HepG2 (cell line): Measurements from ENCODE around the gene TRAPPC3. TPM values are rescaled to one million over a fixed set of nuclear protein-coding genes. Genes with fewer than 3 reads are reported as not detected.
A peak's percentile ranks its signal among the peaks of the same experiment; 100 is the strongest.

Source experiments
- ATAC-seq: fragments of 200-7000 bp; cut with Tn5 transposase; 3 replicates; pipeline ENCODE4 v1.9.1; 2020; ENCODE audit warnings: mild to moderate bottlenecking, moderate library complexity
- BruUV-seq: library from RNA; stranded (reverse); fragments of 400-500 nt; replicated peaks from 2 replicates; lab custom pipeline; 2021; lab: Mats Ljungman, UMichigan
- CTCF ChIA-PET: fragments of 300-600 bp; formaldehyde crosslinking; extraction: SDS; loops from one replicate; lab custom pipeline; 2021; ENCODE audit warnings: low total read pairs, inconsistent platforms, low intra/inter-chr PET ratio; lab: Yijun Ruan, JAX
- POLR2A ChIA-PET: fragments of 350-600 bp; sonication (Branson Sonifier 250); formaldehyde crosslinking; loops from one replicate; lab custom pipeline; 2020; ENCODE audit warnings: antibody characterized with exemption, inconsistent platforms; lab: Yijun Ruan, JAX
- DNase-seq: peaks from one replicate; pipeline ENCODE4 v3.0.0-alpha.2; 2015; ENCODE audit warnings: low spot score
- FAIRE-seq: peaks from 3 replicates; lab custom pipeline; 2011; peaks lifted over from hg19 to GRCh38; lab: Jason Lieb, UNC
- H2AFZ ChIP-seq: one replicate; pipeline ENCODE4 v1.6.1; 2011; ENCODE audit warnings: low read length, inconsistent platforms
- H3K27ac ChIP-seq: fragments of 300-600 bp; 3 replicates; pipeline ENCODE4 v1.8.0; 2011; ENCODE audit warnings: mixed run types, mild to moderate bottlenecking, mixed read lengths, low read length, inconsistent platforms; ENCODE audit not compliant: insufficient read depth; ENCODE audit errors: extremely low read length
- H3K27me3 ChIP-seq, 2 experiments: fragments of 200-600 bp in 1 of 2; 2 replicates in 1 of 2; 3 replicates in 1 of 2; pipeline versions ENCODE4 v1.6.0 to v1.8.0; 2011; ENCODE audit warnings: low read length in 2 of 2, mild to moderate bottlenecking in 2 of 2, moderate library complexity in 2 of 2, inconsistent platforms in 1 of 2; ENCODE audit not compliant: insufficient read depth in 2 of 2, control insufficient read depth in 1 of 2
- H3K36me3 ChIP-seq, 2 experiments: fragments of 200-600 bp in 1 of 2; replicated peaks in 1 of 2; 2 replicates in 1 of 2; 3 replicates in 1 of 2; pipeline versions ENCODE4 v1.5.1 to v1.8.0; 2011; ENCODE audit warnings: low read length in 2 of 2, inconsistent platforms in 1 of 2; ENCODE audit not compliant: insufficient read depth in 2 of 2, control insufficient read depth in 1 of 2
- H3K4me1 ChIP-seq: 2 replicates; pipeline ENCODE4 v1.5.1; 2012; ENCODE audit warnings: low read length, inconsistent platforms; ENCODE audit not compliant: insufficient read depth
- H3K4me2 ChIP-seq: 2 replicates; pipeline ENCODE4 v1.6.0; 2011; ENCODE audit warnings: low read depth, low read length, inconsistent platforms
- H3K4me3 ChIP-seq, 3 experiments: fragments of 200-600 bp in 1 of 3; sonication (generic), shearing (Covaris generic) in 1 of 3; replicated peaks in 1 of 3; 2 replicates each; pipeline ENCODE4 v1.5.1; 2011 to 2016; ENCODE audit warnings: low read length in 3 of 3, inconsistent platforms in 2 of 3, low read depth in 2 of 3, mild to moderate bottlenecking in 2 of 3, control low read depth in 1 of 3, mixed read lengths in 1 of 3; ENCODE audit not compliant: insufficient read depth in 1 of 3
- H3K79me2 ChIP-seq: one replicate; pipeline ENCODE4 v1.6.1; 2011; ENCODE audit warnings: low read length, inconsistent platforms; ENCODE audit not compliant: insufficient read depth
- H3K9ac ChIP-seq: 2 replicates; pipeline ENCODE4 v1.6.0; 2011; ENCODE audit warnings: mild to moderate bottlenecking, low read depth, low read length, inconsistent platforms; ENCODE audit not compliant: insufficient read depth
- H3K9me3 ChIP-seq: 2 replicates; pipeline ENCODE4 v1.5.1; 2012; ENCODE audit warnings: mild to moderate bottlenecking, low read length
- H4K20me1 ChIP-seq: 2 replicates; pipeline ENCODE4 v1.6.0; 2011; ENCODE audit warnings: inconsistent platforms, mild to moderate bottlenecking, low read length, moderate library complexity; ENCODE audit not compliant: insufficient read depth
- ATF4 ChIP-seq, 2 experiments: fragments of 450-650 bp in 1 of 2; sonication (generic) in 1 of 2; formaldehyde crosslinking; IDR thresholded peaks; 2 replicates each; pipeline versions ENCODE4 v1.5.0 to v1.8.0; 2020 to 2022; ENCODE audit warnings: mild to moderate bottlenecking in 1 of 2, missing genetic modification reagents in 1 of 2
- HNRNPLL ChIP-seq: fragments of 200-400 bp; formaldehyde crosslinking; IDR thresholded peaks from 2 replicates; pipeline ENCODE4 v1.6.1; 2017; ENCODE audit warnings: mild to moderate bottlenecking, low read depth, low read length; ENCODE audit not compliant: poor library complexity, severe bottlenecking
- SP5 ChIP-seq: IDR thresholded peaks from 2 replicates; pipeline ENCODE4 v1.6.1; 2016; ENCODE audit warnings: low read depth, borderline replicate concordance
- YEATS2 ChIP-seq: sonication (generic); formaldehyde crosslinking; IDR thresholded peaks from 2 replicates; pipeline ENCODE4 v1.4.0; 2020; ENCODE audit warnings: missing genetic modification reagents, borderline replicate concordance
- ZNF274 ChIP-seq: sonication (generic); formaldehyde crosslinking; IDR thresholded peaks from 2 replicates; pipeline ENCODE4 v1.5.1; 2020; ENCODE audit warnings: mild to moderate bottlenecking, missing genetic modification reagents
- ZNF281 ChIP-seq: sonication (generic); formaldehyde crosslinking; IDR thresholded peaks from 2 replicates; pipeline ENCODE4 v1.4.0; 2020; ENCODE audit warnings: missing genetic modification reagents, borderline replicate concordance
- ZNF768 ChIP-seq: sonication (generic); formaldehyde crosslinking; IDR thresholded peaks from 2 replicates; pipeline ENCODE4 v1.4.0; 2020; ENCODE audit warnings: missing genetic modification reagents
- WGBS: methylation state at CpG from one replicate; pipeline ENCODE4 v1.1.6; 2017; ENCODE audit warnings: low lambda C conversion rate; 5-methylcytosine and 5-hydroxymethylcytosine counted together
- in situ Hi-C: cut with HindIII; loops from 2 replicates; pipeline ENCODE4 v1.10.0; 2017; ENCODE audit warnings: low pct_unique_long_range_greater_than_20kb; ENCODE audit not compliant: extremely low pct_ligation_motif_present
- intact Hi-C: fragments of 100-400 bp; cut with micrococcal nuclease; formaldehyde crosslinking; loops from one replicate; pipeline ENCODE4 v1.10.0; 2022; ENCODE audit not compliant: unreplicated experiment
- polyA plus RNA-seq, 8 experiments: library from polyadenylated mRNA; depleted of rRNA in 3 of 8; stranded (reverse) in 7 of 8; unstranded in 1 of 8; fragments of >200 nt; fragmentation: Illumina TruSeq in 4 of 8; extraction: Trizol in 4 of 8; gene quantifications; 2 replicates each; pipeline versions ENCODE4 v1.2.1 to v1.2.3, GENCODE V29; 2011 to 2016; ENCODE audit warnings: low read depth in 4 of 8, missing spikeins in 1 of 8, mixed read lengths in 1 of 8; ENCODE audit not compliant: insufficient read depth in 1 of 8
- total RNA-seq, 5 experiments: library from RNA; depleted of rRNA; stranded (reverse); fragments of >200 nt; fragmentation: Illumina TruSeq; extraction: Trizol; gene quantifications; 2 replicates each; pipeline ENCODE4 v1.2.3, GENCODE V29; 2016; ENCODE audit warnings: low read depth in 1 of 5

TRAPPC3 gene
- total and polyA plus RNA-seq, 2 of the 13 experiments (the other 11 are each of a cell fraction or from before 2014, with no cell fraction given), result 53.7 to 62.4 TPM

GRCh38 chr1:36128126-36128904, 21.0 kb downstream of the TRAPPC3 start:
- no peak for ATAC-seq
- no peak overlapping the region for H3K9ac ChIP-seq
- ChIA-PET CTCF (interaction anchor here (0.9 kb wide), 1 partner anchor 59 kb away, joined by 3 read pairs; no protein-coding TSS in a partner anchor), POLR2A (interaction anchor here (0.8 kb wide), 1 partner anchor 13 kb away, joined by 3 read pairs; no protein-coding TSS in a partner anchor)
- peaks cover 42% of the 10 kb centered on the region for H3K4me1 ChIP-seq
- in situ Hi-C loops (no loop called here), intact Hi-C loops (no loop called here)
- no peak overlapping the region for H3K27ac ChIP-seq
- H3K4me3 ChIP-seq, result no peak overlapping the region
- no peak for FAIRE-seq
- WGBS, result 0% methylated on average over 1 of the region's 11 CpGs
- no peaks in the 10 kb centered on the region for H3K9me3 ChIP-seq
- H3K4me2 ChIP-seq, result peak overlapping the region; percentile 13; the same call in 1 of the 2 replicates
- H3K79me2 ChIP-seq, result no peaks in the 10 kb centered on the region
- no TSS peak for BruUV-seq
- H4K20me1 ChIP-seq, result no peaks in the 10 kb centered on the region
- TF ChIP-seq YEATS2 (CRISPR knock-in tag) (no peak), SP5 (CRISPR knock-in tag) (no peak), ATF4 (CRISPR knock-in tag; IDR thresholded peaks at IDR 0.05) (no peak), HNRNPLL (peak; percentile 76), ZNF281 (CRISPR knock-in tag) (peak; percentile 26; the same call in 1 of the 2 replicates), ZNF274 (CRISPR knock-in tag) (no peak), ZNF768 (CRISPR knock-in tag) (peak; percentile 97)
- peaks cover 7 to 25% of the 10 kb centered on the region in 2 experiments; a peak in 4 of 5 replicates for H3K27me3 ChIP-seq
- H2AFZ ChIP-seq, result no peak overlapping the region
- H3K36me3 ChIP-seq, result no peaks in the 10 kb centered on the region
- DNase-seq, result no peak
